MM.1S (cell line): ENCODE results near the gene MAGI1.

Experiments
- DNase-seq: peaks from one replicate; pipeline ENCODE4 v3.0.0-alpha.2; 2015
- H2AFZ ChIP-seq: fragments of 300-600 bp; sonication (generic); 2 replicates; pipeline ENCODE4 v1.6.0; 2016; ENCODE audit warnings: antibody characterized with exemption, low read length
- H3F3A ChIP-seq: fragments of 300-600 bp; sonication (generic); 2 replicates; pipeline ENCODE4 v1.6.1; 2016; ENCODE audit warnings: mild to moderate bottlenecking, antibody characterized with exemption, low read length, moderate library complexity, mixed read lengths; ENCODE audit not compliant: insufficient read depth
- H3K27ac ChIP-seq: fragments of 300-600 bp; sonication (generic); 2 replicates; pipeline ENCODE4 v1.5.1; 2016; ENCODE audit warnings: mild to moderate bottlenecking, low read length
- H3K27me3 ChIP-seq: fragments of 300-600 bp; sonication (generic); replicated peaks from 2 replicates; pipeline ENCODE4 v1.6.0; 2016; ENCODE audit warnings: low read length; ENCODE audit not compliant: insufficient read depth
- H3K36me3 ChIP-seq: fragments of 300-600 bp; sonication (generic); replicated peaks from 2 replicates; pipeline ENCODE4 v1.6.1; 2016; ENCODE audit warnings: mild to moderate bottlenecking, low read length, mixed read lengths; ENCODE audit not compliant: insufficient read depth
- H3K4me1 ChIP-seq: fragments of 300-600 bp; sonication (generic); 2 replicates; pipeline ENCODE4 v1.6.1; 2016; ENCODE audit warnings: low read length, mixed read lengths
- H3K4me2 ChIP-seq: fragments of 300-600 bp; sonication (generic); 2 replicates; pipeline ENCODE4 v1.6.0; 2016; ENCODE audit warnings: low read depth, low read length
- H3K4me3 ChIP-seq: fragments of 300-600 bp; sonication (generic); 2 replicates; pipeline ENCODE4 v1.5.1; 2016; ENCODE audit warnings: low read length, mixed read lengths
- H3K79me2 ChIP-seq: fragments of 300-600 bp; sonication (generic); 2 replicates; pipeline ENCODE4 v1.6.1; 2016; ENCODE audit warnings: mixed run types, low read length, mixed read lengths
- H3K9ac ChIP-seq: fragments of 300-600 bp; sonication (generic); 2 replicates; pipeline ENCODE4 v1.6.1; 2016; ENCODE audit warnings: low read length, mixed read lengths
- H3K9me2 ChIP-seq: fragments of 300-600 bp; sonication (generic); replicated peaks from 2 replicates; pipeline ENCODE4 v1.6.1; 2016; ENCODE audit warnings: mild to moderate bottlenecking, low read length, mixed read lengths; ENCODE audit not compliant: insufficient read depth
- H3K9me3 ChIP-seq: fragments of 300-600 bp; sonication (generic); replicated peaks from 2 replicates; pipeline ENCODE4 v1.6.1; 2016; ENCODE audit warnings: mild to moderate bottlenecking, low read length, mixed read lengths; ENCODE audit not compliant: insufficient read depth
- H4K20me1 ChIP-seq: fragments of 300-600 bp; sonication (generic); 2 replicates; pipeline ENCODE4 v1.6.1; 2016; ENCODE audit warnings: mild to moderate bottlenecking, low read length, moderate library complexity, mixed read lengths; ENCODE audit not compliant: insufficient read depth
- EZH2 ChIP-seq: fragments of 300-600 bp; sonication (generic); optimal IDR thresholded peaks from 2 replicates; pipeline ENCODE3; 2017; ENCODE audit warnings: low read depth, mild to moderate bottlenecking, antibody characterized with exemption, low read length, mixed read lengths
- EZH2phosphoT487 ChIP-seq: fragments of 300-600 bp; sonication (generic); IDR thresholded peaks from 2 replicates; pipeline ENCODE4 v1.6.1; 2018; ENCODE audit warnings: antibody characterized with exemption, low read length
- TF ChIP-seq, protein P1 (sequence below): fragments of 300-600 bp; sonication (generic); IDR thresholded peaks from 2 replicates; pipeline ENCODE4 v1.5.1; 2016; ENCODE audit warnings: antibody characterized with exemption, low read length, mixed read lengths

MAGI1 gene

DNA sequence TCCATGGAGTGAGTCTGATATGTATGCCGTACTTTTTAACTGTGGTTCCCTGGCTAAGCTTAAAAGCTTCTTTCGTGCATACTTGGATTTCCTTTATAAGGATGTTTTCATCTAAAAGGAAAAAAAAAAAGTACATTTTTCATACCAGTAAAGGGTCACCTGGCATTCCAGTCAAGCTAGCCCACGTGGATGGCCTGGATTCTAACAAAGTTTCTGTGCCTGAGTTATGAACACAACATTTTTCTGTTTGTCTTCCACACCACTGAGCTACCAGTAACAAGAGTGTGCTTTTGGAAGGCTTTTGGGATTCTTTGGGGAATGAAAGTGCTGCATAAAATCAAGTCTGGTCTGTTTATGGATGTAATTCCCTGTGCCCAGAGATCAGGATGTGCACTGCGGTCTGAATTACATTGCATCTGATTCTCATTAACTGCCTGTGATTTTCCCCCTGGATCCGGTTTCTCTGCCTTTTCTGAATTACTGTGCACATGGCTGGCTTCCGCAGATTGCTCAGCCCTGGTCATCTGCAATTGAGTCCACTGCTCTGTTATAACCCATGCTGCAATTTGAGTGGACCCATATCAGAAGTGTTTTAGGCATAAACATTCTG lies 38.2 kb upstream of the MAGI1 start:
- no peaks in the 10 kb centered on the region for H3K9me3 ChIP-seq
- H3K79me2 ChIP-seq, result no peaks in the 10 kb centered on the region
- H3K36me3 ChIP-seq, result no peaks in the 10 kb centered on the region
- H3K27me3 ChIP-seq, result no peaks in the 10 kb centered on the region
- no peaks in the 10 kb centered on the region for H3K4me1 ChIP-seq
- TF ChIP-seq EZH2phosphoT487, result no peak
- TF ChIP-seq EZH2, result no peak
- TF ChIP-seq, protein P1, sequence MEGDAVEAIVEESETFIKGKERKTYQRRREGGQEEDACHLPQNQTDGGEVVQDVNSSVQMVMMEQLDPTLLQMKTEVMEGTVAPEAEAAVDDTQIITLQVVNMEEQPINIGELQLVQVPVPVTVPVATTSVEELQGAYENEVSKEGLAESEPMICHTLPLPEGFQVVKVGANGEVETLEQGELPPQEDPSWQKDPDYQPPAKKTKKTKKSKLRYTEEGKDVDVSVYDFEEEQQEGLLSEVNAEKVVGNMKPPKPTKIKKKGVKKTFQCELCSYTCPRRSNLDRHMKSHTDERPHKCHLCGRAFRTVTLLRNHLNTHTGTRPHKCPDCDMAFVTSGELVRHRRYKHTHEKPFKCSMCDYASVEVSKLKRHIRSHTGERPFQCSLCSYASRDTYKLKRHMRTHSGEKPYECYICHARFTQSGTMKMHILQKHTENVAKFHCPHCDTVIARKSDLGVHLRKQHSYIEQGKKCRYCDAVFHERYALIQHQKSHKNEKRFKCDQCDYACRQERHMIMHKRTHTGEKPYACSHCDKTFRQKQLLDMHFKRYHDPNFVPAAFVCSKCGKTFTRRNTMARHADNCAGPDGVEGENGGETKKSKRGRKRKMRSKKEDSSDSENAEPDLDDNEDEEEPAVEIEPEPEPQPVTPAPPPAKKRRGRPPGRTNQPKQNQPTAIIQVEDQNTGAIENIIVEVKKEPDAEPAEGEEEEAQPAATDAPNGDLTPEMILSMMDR, result no peak
- H3K27ac ChIP-seq, result no peak overlapping the region
- no peaks in the 10 kb centered on the region for H3F3A ChIP-seq
- DNase-seq, result no peak
- H3K9ac ChIP-seq, result no peak overlapping the region
- H4K20me1 ChIP-seq, result no peaks in the 10 kb centered on the region
- H3K4me2 ChIP-seq, result no peak overlapping the region
- no peak overlapping the region for H3K4me3 ChIP-seq
- no peak overlapping the region for H2AFZ ChIP-seq
- no peaks in the 10 kb centered on the region for H3K9me2 ChIP-seq

DNA sequence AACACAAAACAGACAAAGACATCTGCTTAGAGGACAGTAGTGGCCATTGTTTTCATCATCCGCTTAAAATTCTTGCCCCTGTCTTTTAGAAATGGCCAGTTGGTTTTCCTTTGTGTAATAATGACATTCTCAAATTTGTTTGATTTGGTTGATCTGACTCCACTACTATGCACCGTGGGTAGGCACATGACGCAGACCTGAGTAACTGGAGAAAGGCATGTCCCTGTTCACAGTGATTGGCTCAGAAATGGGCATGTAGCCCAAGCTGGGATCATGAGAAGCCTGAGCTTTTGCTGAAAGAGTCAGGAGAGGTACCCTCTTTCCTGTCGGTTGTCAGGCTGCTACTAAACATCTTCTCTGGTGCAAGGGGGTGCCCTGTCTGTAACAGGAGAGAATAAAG lies 36.6 kb upstream of the MAGI1 start:
- DNase-seq, result no peak
- no peak overlapping the region for H3K9ac ChIP-seq

DNA sequence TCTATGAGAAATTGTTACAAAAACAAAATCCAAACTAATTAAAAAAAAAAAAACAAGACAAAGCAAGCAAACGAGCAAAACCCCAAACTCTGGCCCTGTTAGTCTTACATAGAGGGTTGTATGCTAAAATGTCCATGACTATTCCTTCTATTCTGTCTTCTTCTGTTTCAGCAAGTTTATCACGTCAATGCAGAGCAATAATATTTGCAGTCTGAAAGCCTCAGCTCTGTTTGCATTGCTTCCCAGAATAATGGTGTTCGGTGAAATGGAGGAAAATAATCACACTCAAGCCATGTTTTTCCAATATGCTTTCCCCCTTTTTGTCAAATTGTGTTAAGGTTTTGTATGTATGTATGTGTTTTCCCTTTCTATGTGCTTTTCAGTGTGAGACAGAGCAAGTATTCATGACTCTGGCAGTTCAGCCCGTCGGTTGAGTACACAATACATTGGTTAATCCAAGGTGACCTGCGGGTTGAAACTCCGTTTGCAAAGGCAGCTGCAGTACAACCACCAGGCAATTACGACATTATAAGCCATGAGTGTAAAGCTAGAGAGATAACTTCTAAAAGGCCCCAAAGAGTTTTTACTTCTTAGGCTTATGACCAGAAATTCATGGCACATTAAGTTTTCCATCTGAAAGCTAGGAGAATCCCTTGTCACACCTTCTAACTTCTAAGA lies 34.9 kb upstream of the MAGI1 start:
- Histone ChIP-seq H3K4me2 (no peak overlapping the region), H3K27ac (no peak overlapping the region), H2AFZ (no peak overlapping the region), H3F3A (no peaks in the 10 kb centered on the region), H3K4me1 (no peaks in the 10 kb centered on the region), H3K9me2 (no peaks in the 10 kb centered on the region), H3K79me2 (no peaks in the 10 kb centered on the region), H3K9ac (no peak overlapping the region), H4K20me1 (no peaks in the 10 kb centered on the region), H3K27me3 (no peaks in the 10 kb centered on the region), H3K36me3 (no peaks in the 10 kb centered on the region), H3K9me3 (no peaks in the 10 kb centered on the region; the same call in 1 of the 2 replicates), H3K4me3 (no peak overlapping the region)
- TF ChIP-seq, protein P1, result no peak
- TF ChIP-seq EZH2phosphoT487, result no peak
- no peak for TF ChIP-seq EZH2
- no peak for DNase-seq

More for the DNA sequence above, 36.6 kb upstream of the MAGI1 start:
- no peaks in the 10 kb centered on the region for H3K4me1 ChIP-seq
- no peaks in the 10 kb centered on the region for H3K9me3 ChIP-seq
- H3K36me3 ChIP-seq, result no peaks in the 10 kb centered on the region
- H3K9me2 ChIP-seq, result no peaks in the 10 kb centered on the region
- no peak overlapping the region for H3K4me2 ChIP-seq
- H3K79me2 ChIP-seq, result no peaks in the 10 kb centered on the region
- H3K27me3 ChIP-seq, result no peaks in the 10 kb centered on the region
- H3K4me3 ChIP-seq, result no peak overlapping the region
- no peaks in the 10 kb centered on the region for H4K20me1 ChIP-seq
- H3F3A ChIP-seq, result no peaks in the 10 kb centered on the region
- TF ChIP-seq EZH2phosphoT487 (no peak), EZH2 (no peak)
- TF ChIP-seq, protein P1, result no peak
- no peak overlapping the region for H3K27ac ChIP-seq
- no peak overlapping the region for H2AFZ ChIP-seq
